G401.6 (cell line): ENCODE measurements around the gene SEMA4B.
"Not testable (repeated sequence)": the region's sequence is repeated elsewhere in the genome, so short reads cannot be mapped to it uniquely, and the experiment has no call there.

Source experiments
- FAIRE-seq: peaks from 2 replicates; lab custom pipeline; 2012; peaks lifted over from hg19 to GRCh38; lab: Jason Lieb, UNC

The SEMA4B gene, protein sequence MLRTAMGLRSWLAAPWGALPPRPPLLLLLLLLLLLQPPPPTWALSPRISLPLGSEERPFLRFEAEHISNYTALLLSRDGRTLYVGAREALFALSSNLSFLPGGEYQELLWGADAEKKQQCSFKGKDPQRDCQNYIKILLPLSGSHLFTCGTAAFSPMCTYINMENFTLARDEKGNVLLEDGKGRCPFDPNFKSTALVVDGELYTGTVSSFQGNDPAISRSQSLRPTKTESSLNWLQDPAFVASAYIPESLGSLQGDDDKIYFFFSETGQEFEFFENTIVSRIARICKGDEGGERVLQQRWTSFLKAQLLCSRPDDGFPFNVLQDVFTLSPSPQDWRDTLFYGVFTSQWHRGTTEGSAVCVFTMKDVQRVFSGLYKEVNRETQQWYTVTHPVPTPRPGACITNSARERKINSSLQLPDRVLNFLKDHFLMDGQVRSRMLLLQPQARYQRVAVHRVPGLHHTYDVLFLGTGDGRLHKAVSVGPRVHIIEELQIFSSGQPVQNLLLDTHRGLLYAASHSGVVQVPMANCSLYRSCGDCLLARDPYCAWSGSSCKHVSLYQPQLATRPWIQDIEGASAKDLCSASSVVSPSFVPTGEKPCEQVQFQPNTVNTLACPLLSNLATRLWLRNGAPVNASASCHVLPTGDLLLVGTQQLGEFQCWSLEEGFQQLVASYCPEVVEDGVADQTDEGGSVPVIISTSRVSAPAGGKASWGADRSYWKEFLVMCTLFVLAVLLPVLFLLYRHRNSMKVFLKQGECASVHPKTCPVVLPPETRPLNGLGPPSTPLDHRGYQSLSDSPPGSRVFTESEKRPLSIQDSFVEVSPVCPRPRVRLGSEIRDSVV

DNA sequence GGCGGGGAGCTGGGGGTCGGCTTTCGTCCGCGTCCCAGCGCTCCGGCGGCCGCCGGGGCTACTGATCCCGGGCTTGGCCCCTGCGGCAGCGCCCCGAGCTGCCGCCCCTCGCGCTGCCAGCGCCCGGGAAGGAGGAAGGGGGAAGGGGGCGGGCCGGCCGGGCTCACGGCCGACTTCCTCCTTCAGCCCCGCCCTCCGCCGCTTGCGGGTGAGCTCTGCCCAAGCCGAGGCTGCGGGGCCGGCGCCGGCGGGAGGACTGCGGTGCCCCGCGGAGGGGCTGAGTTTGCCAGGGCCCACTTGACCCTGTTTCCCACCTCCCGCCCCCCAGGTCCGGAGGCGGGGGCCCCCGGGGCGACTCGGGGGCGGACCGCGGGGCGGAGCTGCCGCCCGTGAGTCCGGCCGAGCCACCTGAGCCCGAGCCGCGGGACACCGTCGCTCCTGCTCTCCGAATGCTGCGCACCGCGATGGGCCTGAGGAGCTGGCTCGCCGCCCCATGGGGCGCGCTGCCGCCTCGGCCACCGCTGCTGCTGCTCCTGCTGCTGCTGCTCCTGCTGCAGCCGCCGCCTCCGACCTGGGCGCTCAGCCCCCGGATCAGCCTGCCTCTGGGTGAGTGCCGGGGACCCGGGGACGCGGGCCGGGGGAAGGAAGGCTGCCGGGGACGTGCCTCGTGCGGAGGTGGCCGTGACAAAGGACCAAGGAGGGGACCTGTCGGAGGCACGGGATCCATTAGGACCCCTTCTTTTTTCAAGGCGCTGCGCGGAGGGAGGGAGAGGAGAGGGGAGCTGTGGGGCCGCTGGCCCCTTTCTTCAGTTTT lies at the start of gene SEMA4B:
Gene SEMA4B, plus strand, starts transcription at position 201 of the 814 bp plus-strand sequence. Its CDS starts 249 bp downstream, at position 450.
- no peak for FAIRE-seq

DNA sequence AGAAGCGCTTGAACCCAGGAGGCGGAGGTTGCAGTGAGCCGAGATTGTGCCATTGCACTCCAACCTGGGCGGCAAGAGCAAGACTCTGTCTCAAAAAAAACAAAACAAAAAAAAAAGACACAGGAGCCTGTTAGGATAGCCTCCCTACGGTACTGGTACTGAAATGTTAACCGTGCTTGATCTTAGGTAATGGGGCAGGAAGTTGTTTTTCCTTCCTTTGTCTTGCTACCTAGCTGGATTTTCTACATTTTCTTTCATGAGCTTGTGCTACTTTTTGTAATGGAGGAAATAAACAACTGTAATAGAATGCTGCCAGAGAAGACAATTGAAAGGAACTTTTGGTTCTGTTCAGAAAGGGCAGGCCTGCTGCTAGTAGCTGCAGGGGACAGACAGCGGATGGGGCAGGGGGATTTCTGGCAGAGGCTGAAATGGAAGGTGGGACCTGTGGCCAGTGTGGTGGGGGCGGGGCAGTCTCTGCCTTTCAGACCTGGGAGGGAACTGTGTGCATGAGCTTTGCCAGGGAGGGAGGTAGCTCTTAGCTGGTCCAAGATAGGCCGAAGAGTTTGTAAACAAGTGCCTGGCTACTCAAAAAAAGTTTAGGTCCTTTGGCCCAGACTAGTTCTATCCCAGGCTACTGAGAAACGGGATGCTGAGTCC lies 49.0 kb upstream of the SEMA4B start:
- FAIRE-seq, result no peak

DNA sequence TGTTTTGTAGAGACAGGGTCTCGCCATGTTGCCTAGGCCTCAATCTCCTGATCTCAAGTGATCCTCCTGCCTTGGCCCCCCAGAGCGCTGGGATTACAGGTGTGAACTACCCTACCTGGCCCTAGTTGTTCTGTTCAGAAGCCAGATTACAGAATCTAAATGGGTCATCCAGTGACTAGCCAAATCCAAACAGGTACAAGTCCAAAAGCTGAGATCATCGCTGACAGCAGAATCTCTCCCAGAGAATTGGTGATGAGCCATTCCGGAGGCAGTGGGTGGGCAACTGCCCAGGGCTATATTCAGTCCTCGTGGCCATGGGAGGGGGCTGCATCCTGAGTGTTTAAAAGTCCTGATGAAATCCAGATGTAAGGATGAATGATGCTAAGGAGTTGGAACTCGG lies 47.5 kb upstream of the SEMA4B start:
- no peak for FAIRE-seq

DNA sequence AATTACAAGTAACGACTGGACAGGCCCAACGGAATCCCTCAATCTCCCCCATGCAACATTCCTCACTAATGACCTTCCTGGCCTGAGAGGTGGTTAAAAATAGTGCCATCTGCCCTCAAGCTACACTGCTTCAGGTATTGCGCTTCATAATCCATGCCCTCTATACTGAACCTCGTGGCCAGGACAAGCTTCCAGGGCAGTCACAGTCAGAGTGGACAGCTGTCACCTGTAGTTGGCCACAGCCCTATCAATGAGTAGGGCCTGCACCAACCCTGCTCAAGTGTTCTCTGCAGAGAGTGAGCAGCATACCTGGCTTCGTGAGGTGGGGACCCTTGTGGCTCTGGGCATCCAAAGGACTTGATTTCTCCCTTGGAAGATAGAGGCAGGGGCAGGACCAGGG lies 46.9 kb upstream of the SEMA4B start:
- no peak for FAIRE-seq

DNA sequence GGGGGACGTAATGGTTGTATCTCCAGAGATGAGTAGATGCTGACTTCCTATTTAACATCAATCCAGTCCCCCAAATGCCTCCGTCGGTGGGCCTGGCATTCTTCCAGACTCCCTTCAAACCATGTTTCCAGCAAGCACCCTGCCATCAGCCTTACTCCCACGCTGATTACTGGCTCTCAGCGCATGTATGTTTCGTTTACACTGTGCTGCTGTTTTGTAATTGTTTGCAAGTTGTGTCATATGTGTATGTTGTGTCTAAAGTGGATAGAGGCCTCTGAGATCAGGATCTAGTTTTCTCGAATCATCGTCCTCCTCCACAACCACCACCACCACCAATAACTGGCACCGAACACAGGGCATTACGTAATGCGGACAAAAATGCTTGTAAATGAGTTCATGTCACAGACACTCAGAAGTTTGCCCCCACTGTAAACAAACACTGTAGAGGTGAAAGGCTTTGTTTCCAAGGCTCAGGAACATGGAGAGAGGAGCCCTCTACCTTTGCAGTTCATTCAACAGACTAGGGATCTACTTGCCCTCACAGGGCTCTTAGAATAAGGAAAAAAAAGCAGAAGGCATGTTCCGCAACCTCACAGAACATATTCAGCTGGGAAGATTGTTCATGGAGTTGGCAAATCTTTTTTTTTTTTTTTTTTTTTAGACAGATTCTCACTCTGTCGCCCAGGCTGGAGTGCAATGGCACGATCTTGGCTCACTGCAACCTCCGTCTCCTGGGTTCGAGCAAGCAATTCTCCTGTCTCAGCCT lies 46.1 kb upstream of the SEMA4B start:
- no peak for FAIRE-seq

DNA sequence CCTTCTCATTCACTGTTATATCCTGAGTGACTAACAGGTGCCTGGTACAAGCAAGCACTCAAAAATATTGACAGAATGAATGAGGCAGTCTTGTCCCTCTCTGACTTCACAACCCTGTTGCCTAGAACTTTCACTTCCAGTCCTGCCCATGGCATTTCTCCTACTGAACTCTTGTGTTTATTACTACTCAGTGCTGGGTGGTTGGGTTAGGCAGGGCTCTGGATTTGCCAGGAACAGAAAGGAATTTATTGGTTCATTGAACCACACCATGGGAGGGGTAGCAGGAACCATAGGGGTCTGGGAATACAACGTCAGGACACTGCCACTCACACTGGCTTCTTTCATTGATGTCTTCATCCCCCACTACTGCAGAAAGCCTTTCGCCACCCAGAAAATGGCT lies 41.9 kb upstream of the SEMA4B start:
- FAIRE-seq, result no peak

DNA sequence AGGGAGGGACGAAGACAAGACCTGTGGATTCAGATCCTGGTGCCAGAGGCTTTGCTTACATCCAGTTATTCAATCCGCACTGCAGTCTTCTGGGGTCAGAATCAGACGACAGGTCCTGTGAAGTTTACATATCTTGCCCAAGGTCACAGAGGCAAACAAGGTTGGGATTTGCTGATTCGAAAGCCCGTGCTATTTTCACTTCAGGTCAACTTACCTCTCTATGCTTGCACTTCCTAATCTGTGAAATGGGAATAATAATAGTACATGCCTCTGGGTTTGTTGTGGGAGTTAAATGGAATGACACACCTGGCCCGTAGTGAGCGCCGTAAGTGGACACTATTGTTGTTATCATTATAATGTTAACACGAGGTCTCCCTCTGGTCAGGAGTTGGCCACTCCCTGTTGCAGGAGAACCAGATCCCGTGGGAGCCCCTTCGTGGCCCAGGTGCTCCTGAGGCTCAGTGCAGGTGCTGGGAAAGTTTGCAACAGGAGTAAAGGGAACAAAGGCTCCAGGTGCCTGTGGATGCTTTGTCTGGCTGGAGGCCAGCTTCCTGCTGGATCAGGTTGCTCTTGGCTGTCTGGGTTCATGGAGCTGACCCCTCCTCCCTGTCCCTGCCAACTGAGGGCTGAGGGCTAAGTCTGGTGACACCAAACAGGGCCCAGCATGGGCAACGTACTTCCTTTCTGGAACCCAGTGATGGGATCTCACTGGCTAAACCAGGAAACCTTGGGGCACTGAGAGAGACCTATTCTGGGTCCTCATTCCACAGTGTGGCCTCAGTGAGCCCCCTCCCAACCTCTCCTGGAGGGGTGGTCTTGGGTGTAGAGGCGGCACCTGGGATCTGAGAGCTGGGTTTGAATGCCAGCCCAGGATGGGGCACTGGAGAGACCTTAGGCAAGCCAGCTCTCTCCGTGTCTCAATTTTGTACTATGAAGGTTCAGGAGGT lies 40.1 kb upstream of the SEMA4B start:
- no peak for FAIRE-seq

DNA sequence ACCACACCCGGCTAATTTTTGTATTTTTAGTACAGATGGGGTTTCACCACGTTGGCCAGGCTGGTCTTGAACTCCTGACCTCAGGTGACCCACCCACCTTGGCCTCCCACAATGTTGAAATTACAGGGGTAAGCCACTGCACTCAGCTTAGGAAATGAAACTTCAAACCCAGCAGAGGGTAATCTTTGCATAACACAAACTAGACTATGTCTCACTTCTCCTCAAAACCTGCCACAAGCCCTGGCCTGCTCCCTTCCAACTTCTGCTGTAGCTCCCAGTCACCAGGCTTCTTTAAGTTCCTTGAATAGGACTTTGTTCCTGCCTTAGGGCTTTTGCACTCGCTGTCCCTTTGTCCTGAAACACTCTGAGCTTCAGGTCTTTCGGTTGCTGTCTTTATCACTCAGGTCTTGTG lies 39.2 kb upstream of the SEMA4B start:
- FAIRE-seq, result no peak

DNA sequence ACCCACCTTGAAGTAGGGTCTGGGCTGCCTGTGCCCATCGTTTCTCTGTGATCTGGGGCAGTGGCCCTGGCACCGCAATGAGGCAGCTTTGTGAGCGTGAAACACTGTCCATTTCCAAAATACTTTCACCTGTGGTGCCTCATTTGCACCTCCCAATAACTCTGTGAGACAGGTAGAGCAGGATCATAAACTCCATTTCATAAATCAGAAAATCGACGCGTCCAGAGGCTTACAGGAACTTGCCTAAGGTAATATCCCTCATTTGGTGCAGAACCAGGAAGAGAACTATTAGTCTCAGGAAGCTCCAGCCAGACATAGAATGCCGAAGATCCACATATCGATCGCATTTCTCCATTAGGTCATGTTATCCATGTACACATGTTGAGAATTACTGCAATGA lies 38.2 kb upstream of the SEMA4B start:
- FAIRE-seq, result no peak

DNA sequence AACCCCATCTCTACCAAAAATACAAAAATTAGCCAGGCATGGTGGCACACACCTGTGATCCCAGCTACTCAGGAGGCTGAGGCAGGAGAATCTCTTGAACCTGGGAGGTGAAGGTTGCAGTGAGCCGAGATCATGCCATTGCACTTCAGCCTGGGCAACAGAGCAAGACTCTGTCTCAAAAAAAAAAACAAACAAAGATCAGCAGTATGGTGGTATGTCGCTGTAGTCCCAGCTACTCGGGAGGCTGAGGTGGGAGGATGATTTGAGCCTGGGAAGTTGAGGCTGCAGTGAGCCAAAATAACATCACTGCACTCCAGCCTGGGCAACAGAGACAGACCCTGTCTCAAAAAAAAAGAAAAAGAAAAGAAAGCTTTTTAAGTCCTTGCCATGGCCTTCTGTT lies 36.9 kb upstream of the SEMA4B start:
- FAIRE-seq, result not testable (repeated sequence)

DNA sequence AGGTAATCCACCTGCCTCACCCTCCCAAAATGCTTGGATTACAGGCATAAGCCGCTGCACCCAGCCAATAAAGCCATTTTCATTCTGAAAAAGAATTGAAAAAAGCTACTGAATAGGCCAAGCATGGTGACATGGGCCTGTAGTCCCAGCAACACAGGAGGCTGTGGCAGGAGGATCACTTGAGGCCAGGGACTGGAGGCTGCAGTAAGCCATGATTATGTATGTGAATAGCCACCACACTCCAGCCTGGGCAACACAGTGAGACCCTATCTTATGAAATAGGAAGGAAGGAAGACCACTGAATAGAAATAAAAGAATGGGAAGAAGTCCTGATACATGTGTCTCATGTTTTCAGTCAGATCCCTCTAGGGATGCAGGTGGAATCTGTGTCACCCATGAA lies 36.0 kb upstream of the SEMA4B start:
- no peak for FAIRE-seq

DNA sequence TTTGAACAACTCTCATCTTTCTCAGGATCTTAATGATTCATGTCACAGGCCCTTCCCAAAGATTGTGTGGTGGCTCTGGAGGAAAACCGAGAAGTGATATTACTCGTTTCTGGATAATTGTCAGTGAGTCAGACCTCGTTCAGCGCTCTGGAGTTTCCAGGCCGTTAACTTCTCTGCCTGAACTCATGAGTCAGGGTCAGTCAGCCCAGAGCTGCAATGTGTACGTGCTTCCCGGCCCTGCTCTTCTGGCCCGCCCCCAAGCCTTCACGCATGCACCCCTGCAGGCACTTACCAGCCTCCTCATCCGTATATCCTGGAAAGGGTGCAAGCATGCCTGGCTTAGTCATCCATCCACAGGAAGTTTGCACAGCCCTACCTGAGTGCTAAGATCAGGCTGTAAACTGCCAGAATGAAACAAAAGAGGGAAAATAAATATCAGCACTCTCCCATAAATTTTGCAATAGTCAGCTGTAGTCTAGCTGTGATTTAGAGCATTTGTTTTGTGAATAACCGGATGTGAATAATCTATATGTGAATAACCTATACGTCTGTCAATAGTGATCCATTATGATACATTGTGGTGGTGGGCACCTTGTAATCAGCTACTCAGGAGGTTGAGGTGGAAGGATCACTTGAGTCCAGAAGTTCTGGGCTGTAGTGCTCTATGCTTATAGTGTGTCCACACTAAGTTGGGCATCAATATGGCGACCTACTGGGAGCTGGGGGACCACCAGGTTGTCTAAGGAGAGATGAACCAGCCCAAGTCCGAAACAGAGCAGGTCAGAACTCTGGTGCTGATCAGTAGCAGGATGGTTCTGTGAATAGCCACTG lies 35.3 kb upstream of the SEMA4B start:
- FAIRE-seq, result no peak

DNA sequence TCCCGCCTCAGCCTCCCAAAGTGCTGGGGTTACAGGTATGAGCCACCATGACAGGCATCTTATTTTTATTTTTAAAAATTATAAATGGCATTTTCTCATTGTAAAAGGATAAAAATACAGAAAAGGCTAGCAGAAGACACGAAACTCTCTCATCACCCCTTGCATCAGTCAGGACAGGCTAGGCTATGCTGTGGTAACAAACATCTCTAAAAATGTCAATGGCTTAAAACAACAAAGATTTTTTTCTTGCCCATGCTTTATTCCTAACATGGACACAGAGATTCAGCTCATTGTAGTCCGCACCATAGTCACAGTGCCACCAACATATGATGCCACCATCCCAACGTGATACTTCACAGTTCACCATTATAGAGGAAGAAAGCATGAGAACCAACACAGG lies 34.0 kb upstream of the SEMA4B start:
- no peak for FAIRE-seq

DNA sequence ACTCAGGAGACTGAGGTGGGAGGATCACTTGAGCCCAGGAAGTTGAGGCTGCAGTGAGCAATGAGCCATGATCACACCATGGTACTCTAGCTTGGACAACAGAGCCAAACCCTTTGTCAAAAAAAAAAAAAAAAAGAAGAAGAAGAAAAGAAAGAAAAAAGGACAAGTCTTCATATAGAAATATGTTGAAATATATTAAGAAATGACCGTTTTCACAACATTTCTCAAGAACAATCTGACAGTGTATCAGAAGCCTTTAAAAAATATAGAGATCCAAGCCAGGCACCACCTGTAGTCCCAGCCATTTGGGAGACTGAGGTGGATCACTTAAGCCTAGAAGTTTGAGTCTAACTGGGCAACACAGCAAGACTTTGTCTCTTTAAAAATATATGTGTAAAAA lies 29.5 kb upstream of the SEMA4B start:
- FAIRE-seq, result no peak

DNA sequence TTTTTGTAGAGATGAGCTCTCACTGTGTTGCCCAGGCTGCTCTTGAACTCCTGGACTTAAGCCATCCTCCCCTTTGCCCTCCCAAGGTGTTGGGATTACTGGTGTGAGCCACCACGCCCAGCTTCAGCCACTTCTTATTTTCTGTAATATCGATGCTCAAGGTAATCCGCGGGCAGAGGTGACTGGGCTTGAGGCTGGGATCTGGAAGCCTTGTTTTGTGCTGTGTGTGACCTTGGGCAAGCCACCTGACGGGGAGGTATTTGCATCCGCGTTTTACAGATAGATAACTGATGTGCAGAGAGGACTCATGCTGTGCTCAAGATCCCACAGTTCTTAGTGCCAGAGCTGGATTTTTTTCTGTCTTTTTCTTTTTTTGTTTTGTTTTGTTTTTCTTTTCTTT lies 27.8 kb upstream of the SEMA4B start:
- no peak for FAIRE-seq

DNA sequence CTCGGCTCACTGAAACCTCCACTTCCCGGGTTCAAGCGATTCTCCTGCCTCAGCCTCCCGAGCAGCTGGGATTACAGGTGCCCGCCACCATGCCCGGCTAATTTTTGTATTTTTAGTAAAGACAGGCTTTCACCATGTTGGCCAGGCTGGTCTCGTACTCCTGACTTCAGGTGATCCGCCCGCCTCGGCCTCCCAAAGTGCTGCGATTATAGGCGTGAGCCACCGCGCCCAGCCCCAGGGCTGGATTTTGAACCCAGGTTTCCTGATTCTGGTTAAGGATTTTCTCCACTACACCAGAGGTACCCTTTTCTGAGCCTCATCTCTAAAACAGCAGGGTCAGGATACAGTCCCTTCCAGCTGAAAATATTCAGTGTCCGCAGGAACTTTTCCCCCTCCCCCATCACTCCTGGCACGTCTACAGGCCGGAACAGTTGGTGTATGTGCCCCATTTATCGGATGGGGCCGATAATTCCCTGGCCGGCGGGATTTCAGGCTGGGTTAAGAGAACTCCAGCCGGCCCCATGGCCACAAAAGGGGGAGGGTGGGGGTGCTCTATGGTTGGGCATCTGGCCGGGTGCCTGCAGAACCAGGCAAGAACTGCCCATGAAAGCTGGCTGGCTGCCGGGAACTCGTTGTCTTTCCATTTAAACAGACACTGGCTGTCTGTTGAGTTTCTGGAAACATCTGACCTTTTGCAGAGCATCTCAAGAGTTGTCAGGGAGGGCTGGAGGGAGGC lies 26.8 kb upstream of the SEMA4B start:
- no peak for FAIRE-seq

DNA sequence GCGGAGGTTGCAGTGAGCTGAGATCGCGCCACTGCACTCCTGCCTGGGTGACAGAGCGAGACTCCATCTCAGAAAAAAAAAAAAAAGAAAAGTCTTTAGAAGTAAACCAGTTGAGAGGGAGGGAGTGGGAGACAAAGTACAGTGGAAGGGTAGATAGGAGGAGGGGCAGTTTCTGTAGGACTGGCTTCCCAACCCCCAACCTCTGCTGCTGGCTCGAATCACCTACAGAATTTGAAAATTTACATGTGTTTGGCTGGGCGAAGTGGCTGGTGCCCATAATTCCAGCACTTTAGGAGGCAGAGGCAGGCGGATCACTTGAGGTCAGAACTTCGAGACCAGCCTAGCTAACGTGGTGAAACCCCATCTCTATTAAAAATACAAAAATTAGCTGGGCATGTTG lies 24.1 kb upstream of the SEMA4B start:
- FAIRE-seq, result no peak
